GM23338 (cell line): Measurements from ENCODE around the gene KRT7.

Source experiments
- CTCF ChIP-seq, 2 experiments: fragments of 200-600 bp in 1 of 2; sonication (generic) in 1 of 2; conservative IDR thresholded peaks; 2 replicates each; pipeline versions ENCODE4 v1.5.1 to v1.6.1; 2016 to 2017; ENCODE audit warnings: antibody characterized with exemption in 2 of 2, low read depth in 2 of 2, mild to moderate bottlenecking in 2 of 2, moderate library complexity in 1 of 2
- POLR2AphosphoS5 ChIP-seq: IDR thresholded peaks from 2 replicates; pipeline ENCODE4 v1.6.1; 2016; ENCODE audit warnings: antibody characterized with exemption, low read depth
- TF ChIP-seq, protein P1 (sequence below): IDR thresholded peaks from one replicate; pipeline ENCODE4 v1.6.1; 2018; ENCODE audit warnings: antibody characterized with exemption; ENCODE audit not compliant: unreplicated experiment

- no peak for TF ChIP-seq POLR2AphosphoS5
- no peak for TF ChIP-seq CTCF (conservative IDR thresholded peaks at IDR 0.05; ENCODE audit: low read depth in 2 of 2)
- TF ChIP-seq, protein P1, sequence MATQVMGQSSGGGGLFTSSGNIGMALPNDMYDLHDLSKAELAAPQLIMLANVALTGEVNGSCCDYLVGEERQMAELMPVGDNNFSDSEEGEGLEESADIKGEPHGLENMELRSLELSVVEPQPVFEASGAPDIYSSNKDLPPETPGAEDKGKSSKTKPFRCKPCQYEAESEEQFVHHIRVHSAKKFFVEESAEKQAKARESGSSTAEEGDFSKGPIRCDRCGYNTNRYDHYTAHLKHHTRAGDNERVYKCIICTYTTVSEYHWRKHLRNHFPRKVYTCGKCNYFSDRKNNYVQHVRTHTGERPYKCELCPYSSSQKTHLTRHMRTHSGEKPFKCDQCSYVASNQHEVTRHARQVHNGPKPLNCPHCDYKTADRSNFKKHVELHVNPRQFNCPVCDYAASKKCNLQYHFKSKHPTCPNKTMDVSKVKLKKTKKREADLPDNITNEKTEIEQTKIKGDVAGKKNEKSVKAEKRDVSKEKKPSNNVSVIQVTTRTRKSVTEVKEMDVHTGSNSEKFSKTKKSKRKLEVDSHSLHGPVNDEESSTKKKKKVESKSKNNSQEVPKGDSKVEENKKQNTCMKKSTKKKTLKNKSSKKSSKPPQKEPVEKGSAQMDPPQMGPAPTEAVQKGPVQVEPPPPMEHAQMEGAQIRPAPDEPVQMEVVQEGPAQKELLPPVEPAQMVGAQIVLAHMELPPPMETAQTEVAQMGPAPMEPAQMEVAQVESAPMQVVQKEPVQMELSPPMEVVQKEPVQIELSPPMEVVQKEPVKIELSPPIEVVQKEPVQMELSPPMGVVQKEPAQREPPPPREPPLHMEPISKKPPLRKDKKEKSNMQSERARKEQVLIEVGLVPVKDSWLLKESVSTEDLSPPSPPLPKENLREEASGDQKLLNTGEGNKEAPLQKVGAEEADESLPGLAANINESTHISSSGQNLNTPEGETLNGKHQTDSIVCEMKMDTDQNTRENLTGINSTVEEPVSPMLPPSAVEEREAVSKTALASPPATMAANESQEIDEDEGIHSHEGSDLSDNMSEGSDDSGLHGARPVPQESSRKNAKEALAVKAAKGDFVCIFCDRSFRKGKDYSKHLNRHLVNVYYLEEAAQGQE, result no peak
Measured at GRCh38 chr12:52217223-52217622, 15.8 kb upstream of the KRT7 start.
